Transverse colon (tissue), 4 donors: Measurements from ENCODE around the gene CFAP46. TPM values are rescaled to one million over a fixed set of nuclear protein-coding genes. Genes with fewer than 3 reads are reported as not detected.

ENCODE experiments used
- DNase-seq: peaks from one replicate; pipeline ENCODE4 v3.0.0-alpha.2; 2019
- H3K27ac ChIP-seq, 4 donors: fragments of 200-600 bp; sonication (generic); 2 replicates each; pipeline ENCODE4 v1.5.1; 2016 to 2018; ENCODE audit warnings: inconsistent platforms in 4 of 4
- H3K27me3 ChIP-seq: fragments of 200-600 bp; sonication (generic); 2 replicates; pipeline ENCODE4 v1.5.1; 2017; ENCODE audit warnings: inconsistent platforms
- H3K36me3 ChIP-seq, 4 donors: fragments of 200-600 bp; sonication (generic); 2 replicates each; pipeline ENCODE4 v1.5.1; 2017 to 2019; ENCODE audit warnings: inconsistent platforms in 4 of 4
- H3K4me1 ChIP-seq, 4 donors: fragments of 200-600 bp; sonication (generic); 2 replicates each; pipeline ENCODE4 v1.5.1; 2017 to 2020; ENCODE audit warnings: inconsistent platforms in 4 of 4
- H3K4me3 ChIP-seq, 4 donors: fragments of 200-600 bp; sonication (generic); 1 replicate in 1 of 4; 2 replicates in 3 of 4; pipeline versions ENCODE4 v1.5.1 to v1.6.1; 2017 to 2019; ENCODE audit warnings: inconsistent platforms in 4 of 4
- H3K9me3 ChIP-seq, 2 donors: fragments of 200-600 bp; sonication (generic); 2 replicates each; pipeline ENCODE4 v1.5.1; 2017 to 2019; ENCODE audit warnings: inconsistent platforms in 2 of 2
- EP300 ChIP-seq: sonication (generic); formaldehyde crosslinking; IDR thresholded peaks from one replicate; pipeline ENCODE4 v1.6.1; 2017; ENCODE audit warnings: antibody characterized with exemption, low read depth
- POLR2A ChIP-seq: fragments of 450-650 bp; IDR thresholded peaks from one replicate; pipeline ENCODE4 v1.6.1; 2016; ENCODE audit warnings: antibody characterized with exemption, mild to moderate bottlenecking, moderate library complexity
- POLR2AphosphoS5 ChIP-seq, 3 donors: sonication (generic); formaldehyde crosslinking; IDR thresholded peaks; one replicate each; pipeline ENCODE4 v1.6.1; 2016; ENCODE audit warnings: antibody characterized with exemption in 3 of 3
- WGBS, 2 donors: methylation state at CpG; one replicate each; pipeline ENCODE4 v1.1.5; 2018; ENCODE audit warnings: low coverage in 1 of 2; 5-methylcytosine and 5-hydroxymethylcytosine counted together
- in situ Hi-C, 4 donors: fragments of 200-750 bp; cut with MboI; loops; one replicate each; pipeline versions ENCODE4 v1.15.0 to v1.15.1; 2017; ENCODE audit warnings: low sequenced_read_pairs in 3 of 4, low pct_ligation_motif_present in 1 of 4, low pct_unique_long_range_greater_than_20kb in 1 of 4
- intact Hi-C: fragments of 100-400 bp; cut with DNase I; formaldehyde crosslinking; loops from one replicate; pipeline ENCODE4 v1.15.1; 2023; ENCODE audit warnings: low total_unique reads
- total RNA-seq, 4 donors: library from RNA; depleted of rRNA; stranded (reverse); fragments of >200 nt; gene quantifications; one replicate each; pipeline ENCODE4 v1.1.0, GENCODE V29; 2016
- TF ChIP-seq, protein P1 (sequence below), 5 experiments: fragments of 200-600 bp in 3 of 5; fragments of 450-650 bp in 2 of 5; sonication (generic) in 3 of 5; IDR thresholded peaks; 1 replicate in 2 of 5; 2 replicates in 3 of 5; pipeline ENCODE4 v1.5.1; 2016 to 2017; ENCODE audit warnings: antibody characterized with exemption in 5 of 5, inconsistent platforms in 3 of 5, mild to moderate bottlenecking in 2 of 5, moderate library complexity in 1 of 5

The CFAP46 gene
- total RNA-seq, 4 donors from 2014 or later = not detected

DNA sequence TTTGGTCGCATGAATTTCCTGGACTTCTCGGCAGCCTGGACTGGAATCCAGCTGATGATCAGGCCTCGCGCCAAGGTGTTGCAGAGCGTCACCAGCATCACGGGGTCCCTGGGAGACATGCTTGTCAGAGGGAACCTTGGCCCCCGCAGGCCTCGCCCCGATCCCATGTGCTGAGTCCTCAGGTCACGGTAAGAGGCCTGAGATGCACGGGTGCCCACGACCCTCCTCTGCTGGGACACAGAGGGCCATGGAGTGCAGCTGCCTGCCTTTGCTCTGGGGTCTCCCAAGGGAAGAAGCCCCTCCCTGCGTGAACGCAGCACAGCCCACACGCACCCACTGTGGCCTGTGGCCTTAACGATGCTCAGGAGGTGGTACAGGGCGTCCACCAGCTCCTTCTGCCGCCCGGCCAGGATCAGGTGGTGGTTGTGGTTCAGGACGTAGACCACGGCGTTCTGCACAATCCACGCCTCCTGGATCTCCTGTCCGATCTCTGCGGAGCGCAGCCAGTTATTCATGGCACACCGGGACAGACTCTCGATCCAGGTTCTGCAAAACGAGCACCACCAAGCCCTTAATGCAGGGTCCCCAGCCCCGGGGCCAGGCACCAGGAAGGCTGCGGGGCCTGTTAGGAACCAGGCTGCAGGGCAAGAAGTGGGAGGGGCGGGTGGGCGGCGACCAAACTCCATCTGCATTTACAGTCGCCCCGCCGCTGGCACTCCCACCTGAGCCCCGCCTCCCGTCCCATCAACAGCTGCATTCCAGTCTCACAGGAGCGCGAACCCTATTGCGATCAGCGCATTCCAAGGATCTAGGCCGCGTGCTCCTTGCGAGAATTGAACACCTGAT, 29.4 kb downstream of the CFAP46 start:
- no peak overlapping the region for H3K27ac ChIP-seq
- 69% methylated on average over 35 of the region's 46 CpGs; no CpG with 5 or more reads in 1 of the 2 donors for WGBS, 2 donors
- TF ChIP-seq POLR2A (no peak), POLR2AphosphoS5 (IDR thresholded peaks at IDR 0.05) (no peak), EP300 (no peak)
- TF ChIP-seq, protein P1, sequence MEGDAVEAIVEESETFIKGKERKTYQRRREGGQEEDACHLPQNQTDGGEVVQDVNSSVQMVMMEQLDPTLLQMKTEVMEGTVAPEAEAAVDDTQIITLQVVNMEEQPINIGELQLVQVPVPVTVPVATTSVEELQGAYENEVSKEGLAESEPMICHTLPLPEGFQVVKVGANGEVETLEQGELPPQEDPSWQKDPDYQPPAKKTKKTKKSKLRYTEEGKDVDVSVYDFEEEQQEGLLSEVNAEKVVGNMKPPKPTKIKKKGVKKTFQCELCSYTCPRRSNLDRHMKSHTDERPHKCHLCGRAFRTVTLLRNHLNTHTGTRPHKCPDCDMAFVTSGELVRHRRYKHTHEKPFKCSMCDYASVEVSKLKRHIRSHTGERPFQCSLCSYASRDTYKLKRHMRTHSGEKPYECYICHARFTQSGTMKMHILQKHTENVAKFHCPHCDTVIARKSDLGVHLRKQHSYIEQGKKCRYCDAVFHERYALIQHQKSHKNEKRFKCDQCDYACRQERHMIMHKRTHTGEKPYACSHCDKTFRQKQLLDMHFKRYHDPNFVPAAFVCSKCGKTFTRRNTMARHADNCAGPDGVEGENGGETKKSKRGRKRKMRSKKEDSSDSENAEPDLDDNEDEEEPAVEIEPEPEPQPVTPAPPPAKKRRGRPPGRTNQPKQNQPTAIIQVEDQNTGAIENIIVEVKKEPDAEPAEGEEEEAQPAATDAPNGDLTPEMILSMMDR (IDR thresholded peaks at IDR 0.05) = no peak
- no peaks in the 10 kb centered on the region for H3K9me3 ChIP-seq
- no peaks in the 10 kb centered on the region for H3K4me1 ChIP-seq
- H3K4me3 ChIP-seq = no peak overlapping the region
- peak; percentile 8 for DNase-seq
- H3K36me3 ChIP-seq = no peaks in the 10 kb centered on the region
- intact Hi-C loops (no loop called here), in situ Hi-C loops (no loop called here)
- H3K27me3 ChIP-seq = peaks cover 24% of the 10 kb centered on the region

DNA sequence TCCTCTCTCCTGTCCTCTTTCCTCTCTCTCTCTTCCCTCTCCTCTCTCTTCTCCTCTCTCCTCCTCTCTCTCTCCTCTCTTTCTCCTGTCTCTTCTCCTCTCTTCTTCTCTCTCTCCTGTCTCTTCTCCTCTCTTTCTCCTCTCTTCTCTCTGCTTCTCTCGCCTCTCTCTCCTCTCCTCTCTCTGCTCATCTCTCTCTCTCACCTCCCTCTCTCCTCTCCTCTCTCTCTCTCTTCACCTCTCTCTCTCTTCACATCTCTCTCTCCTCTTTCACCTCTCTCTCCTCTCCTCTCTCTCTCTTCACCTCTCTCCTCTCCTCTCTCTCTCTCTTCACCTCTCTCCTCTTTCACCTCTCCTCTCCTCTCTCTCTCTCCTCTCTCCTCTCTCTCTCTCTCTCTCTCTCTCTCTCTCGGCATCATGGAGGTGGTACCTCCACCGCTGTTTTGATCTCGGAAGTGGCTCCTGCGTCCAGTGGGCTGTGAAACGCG, 30.1 kb downstream of the CFAP46 start:
- in situ Hi-C loops = no loop called here
- DNase-seq = no peak
- Histone ChIP-seq H3K36me3 (no peaks in the 10 kb centered on the region), H3K4me1 (no peaks in the 10 kb centered on the region), H3K4me3 (no peak overlapping the region), H3K27me3 (peaks cover 24% of the 10 kb centered on the region), H3K27ac (no peak overlapping the region), H3K9me3 (no peaks in the 10 kb centered on the region)
- WGBS, 2 donors = 80 to 87% methylated on average over 3 to 7 of the region's 7 CpGs
- intact Hi-C loops = no loop called here
- TF ChIP-seq POLR2AphosphoS5 (IDR thresholded peaks at IDR 0.05) = no peak
- no peak for TF ChIP-seq POLR2A
- TF ChIP-seq EP300 = no peak
- TF ChIP-seq, protein P1 (IDR thresholded peaks at IDR 0.05) = no peak

DNA sequence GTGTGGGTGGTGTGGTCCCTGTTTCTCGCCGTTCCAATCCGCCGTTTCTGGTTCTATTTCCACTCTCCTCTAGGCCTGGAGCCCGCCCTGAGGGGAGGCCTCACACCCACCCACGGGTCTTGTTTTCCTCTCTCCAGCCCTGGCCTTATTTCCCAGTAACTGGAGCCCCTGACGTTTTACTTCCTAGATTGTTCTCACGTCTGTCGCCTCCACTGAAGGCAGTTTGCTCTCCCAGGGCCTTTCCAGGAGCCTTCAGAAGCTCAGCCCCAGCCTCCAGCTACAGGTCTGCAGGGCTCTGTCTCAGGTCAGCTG, 30.6 kb downstream of the CFAP46 start:
- H3K4me3 ChIP-seq = no peak overlapping the region
- TF ChIP-seq EP300 (no peak), POLR2A (no peak), POLR2AphosphoS5 (IDR thresholded peaks at IDR 0.05) (no peak)
- TF ChIP-seq, protein P1 (IDR thresholded peaks at IDR 0.05) = no peak
- no peaks in the 10 kb centered on the region for H3K4me1 ChIP-seq
- DNase-seq = no peak
- H3K36me3 ChIP-seq = no peaks in the 10 kb centered on the region
- WGBS, 2 donors = 49 to 61% methylated on average over 6 to 9 of the region's 9 CpGs
- no peak overlapping the region for H3K27ac ChIP-seq
- in situ Hi-C loops = no loop called here
- no peaks in the 10 kb centered on the region for H3K9me3 ChIP-seq
- H3K27me3 ChIP-seq = peaks cover 21% of the 10 kb centered on the region
- intact Hi-C loops = no loop called here

DNA sequence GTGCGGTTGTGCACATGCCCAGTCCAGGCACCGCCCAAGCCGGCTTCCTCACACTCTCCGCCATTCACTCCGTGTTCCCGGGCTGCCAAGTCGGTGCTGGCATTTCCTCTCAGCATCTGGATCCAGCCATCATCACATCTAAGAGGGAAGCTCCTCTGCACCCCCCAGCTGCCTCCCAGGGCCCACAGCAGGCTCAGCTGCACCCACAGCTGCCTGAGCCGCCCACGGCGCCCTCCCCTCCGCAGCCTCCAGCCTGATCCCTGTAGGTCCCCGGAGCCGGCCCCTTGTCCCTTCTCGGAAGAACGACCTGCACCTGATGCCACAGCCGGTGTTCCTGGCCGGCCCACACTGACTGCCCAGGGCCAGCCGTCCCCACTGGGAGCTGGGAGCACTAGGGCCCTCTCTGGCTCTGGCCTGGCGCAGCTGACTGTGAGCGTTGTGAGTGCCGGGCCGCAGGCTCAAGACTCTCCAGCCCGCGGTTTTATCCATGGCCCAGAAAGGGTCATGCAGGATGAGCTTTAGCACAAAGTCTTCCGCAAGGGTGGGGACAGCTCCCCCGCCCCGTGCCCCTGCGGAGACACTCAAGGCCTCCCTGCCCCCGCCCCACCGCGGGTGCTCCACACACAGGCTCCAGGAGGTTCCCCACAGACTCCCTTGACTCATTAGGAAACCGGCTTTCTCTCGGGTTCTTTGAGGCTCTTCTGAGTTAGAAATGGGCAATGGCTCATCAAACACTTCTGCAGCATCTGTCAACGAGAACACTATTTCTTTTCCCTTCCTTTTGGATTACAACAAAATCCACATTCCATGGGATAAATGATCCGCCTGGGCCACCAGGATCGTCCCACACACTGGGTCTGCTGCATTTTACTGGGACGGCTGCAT, 31.2 kb downstream of the CFAP46 start:
- Histone ChIP-seq H3K4me1 (no peaks in the 10 kb centered on the region), H3K36me3 (no peaks in the 10 kb centered on the region), H3K27me3 (peaks cover 15% of the 10 kb centered on the region), H3K27ac (no peak overlapping the region), H3K9me3 (no peaks in the 10 kb centered on the region), H3K4me3 (no peak overlapping the region)
- intact Hi-C loops = no loop called here
- 55 to 70% methylated on average over 2 to 34 of the region's 37 CpGs for WGBS, 2 donors
- DNase-seq = no peak
- TF ChIP-seq, protein P1 (IDR thresholded peaks at IDR 0.05) = no peak
- no peak for TF ChIP-seq EP300
- TF ChIP-seq POLR2AphosphoS5 (IDR thresholded peaks at IDR 0.05) = no peak
- no peak for TF ChIP-seq POLR2A
- in situ Hi-C loops = no loop called here
